GM18520 (cell line): ENCODE data around the gene KRTAP1-1.
"Not testable (repeated sequence)": the region's sequence is repeated elsewhere in the genome, so short reads cannot be mapped to it uniquely, and the experiment has no call there.

Source experiments
- ATAC-seq: cut with Tn5 transposase; IDR thresholded peaks from one replicate; pipeline ENCODE4 v1.9.1; 2021; ENCODE audit not compliant: unreplicated experiment

Gene KRTAP1-1

DNA sequence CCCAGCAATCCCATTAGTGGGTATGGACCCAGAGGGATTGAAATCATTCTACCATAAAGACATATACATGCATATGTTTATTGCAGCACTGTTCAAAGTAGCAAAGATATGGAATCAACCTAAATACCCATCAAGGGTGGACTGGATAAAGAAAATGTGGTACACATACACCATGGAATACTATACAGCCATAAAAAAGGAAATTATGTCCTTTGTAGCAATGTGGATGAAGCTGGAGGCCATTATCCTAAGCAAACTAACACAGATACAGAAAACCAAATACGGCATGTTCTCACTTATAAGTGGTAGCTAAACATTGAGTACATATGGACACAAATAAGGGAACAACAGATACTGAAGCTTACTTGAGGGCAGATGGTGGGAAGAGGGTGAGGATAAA, 16.3 kb upstream of the KRTAP1-1 start:
- no peak for ATAC-seq

DNA sequence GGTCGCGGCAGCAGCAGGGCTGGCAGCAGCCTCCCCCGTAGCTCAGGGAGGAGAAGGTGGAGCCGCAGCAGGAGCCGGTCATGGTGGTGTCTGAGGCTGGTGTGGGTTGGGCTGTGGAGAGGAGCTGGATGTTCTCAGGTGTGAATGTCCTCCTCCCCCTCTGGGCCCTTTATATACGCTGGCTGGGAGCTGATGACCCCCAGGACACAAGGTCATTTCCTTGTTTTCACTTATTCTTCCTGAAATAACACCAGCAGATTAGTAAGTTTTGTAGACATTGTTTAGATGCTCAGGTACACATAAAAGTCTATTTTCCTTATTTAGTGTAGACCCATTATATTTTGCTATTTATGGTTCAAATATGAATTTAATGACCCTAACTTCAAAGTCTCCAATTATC, 13.9 kb upstream of the KRTAP1-1 start, which contains the start of gene KRTAP2-2:
TSS of gene KRTAP2-2 (minus strand) at position 101 of the 400 bp plus-strand sequence. CDS start at position 82, 19 bp downstream.
- not testable (repeated sequence) for ATAC-seq

DNA sequence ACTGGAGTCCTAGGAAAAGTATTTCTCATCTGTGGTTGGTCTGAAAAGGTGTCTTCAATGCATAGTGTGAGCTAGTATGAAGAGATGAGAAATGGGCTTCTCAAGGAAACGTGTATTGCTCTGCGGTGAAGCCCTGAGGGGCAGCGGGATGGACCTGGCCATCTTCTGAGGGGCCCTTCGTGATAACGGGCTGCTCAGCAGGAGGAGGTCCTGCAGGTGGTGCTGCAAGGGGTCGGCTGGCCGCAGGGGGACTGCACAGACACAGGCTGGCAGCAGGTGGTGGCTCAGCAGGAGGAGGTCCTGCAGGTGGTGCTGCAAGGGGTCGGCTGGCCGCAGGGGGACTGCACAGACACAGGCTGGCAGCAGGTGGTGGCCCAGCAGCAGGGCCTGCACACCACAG, 13.3 kb upstream of the KRTAP1-1 start:
- not testable (repeated sequence) for ATAC-seq

DNA sequence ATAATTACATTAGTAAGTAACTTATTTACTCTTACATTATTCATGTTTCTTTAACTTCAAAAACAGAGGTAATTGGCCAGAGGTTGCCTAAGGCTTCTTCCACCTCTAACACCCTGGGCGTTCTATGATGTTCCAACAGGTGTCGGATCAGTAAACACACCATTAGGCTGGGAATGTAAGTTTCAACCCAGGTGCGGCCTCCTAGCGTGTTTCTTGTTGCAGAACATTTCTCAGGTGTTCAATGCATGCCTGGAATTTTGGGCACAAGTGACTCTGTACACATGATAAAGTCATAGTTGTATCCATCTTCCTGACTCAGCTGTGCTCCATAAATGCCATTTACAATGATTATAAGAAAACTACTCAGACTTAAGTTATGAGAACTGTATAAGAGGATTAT, 12.8 kb upstream of the KRTAP1-1 start:
- ATAC-seq, result no peak

DNA sequence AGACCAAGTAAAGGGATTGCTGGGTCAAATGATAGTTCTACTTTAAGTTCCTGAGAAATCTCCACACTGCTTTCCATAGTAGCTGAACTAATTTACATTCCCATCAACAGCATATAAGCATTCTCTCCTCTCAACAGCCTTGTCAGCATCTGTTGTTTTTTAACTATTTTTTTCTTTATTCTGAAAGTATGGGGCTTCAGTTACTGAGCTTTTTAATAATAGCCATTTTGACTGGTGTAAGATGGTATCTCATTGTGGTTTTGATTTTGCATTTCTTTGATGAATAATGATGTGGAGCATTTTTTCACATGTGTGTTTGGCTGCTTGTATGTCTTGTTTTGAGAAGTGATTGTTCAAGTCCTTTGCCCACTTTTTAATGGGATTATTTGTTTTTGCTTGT, 11.3 kb upstream of the KRTAP1-1 start:
- no peak for ATAC-seq

DNA sequence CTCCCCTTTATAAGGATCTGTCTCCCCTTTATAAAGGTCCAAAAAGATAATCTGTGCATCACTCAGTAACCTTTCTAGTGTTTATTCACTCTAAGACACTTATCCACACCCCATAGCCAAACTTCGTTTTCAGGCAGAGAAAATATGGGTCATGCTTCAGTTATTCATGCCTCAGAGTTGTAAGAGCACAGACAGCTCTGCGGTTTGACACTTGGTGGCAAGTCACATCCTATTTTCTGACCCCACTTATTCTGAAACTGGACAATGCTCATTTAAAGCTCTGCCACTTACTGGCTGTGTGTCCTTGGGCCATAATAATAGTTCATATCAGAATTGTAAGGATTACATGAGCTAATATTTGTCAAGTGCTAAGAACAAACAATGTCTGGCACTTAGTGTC, 7.9 kb upstream of the KRTAP1-1 start:
- no peak for ATAC-seq

DNA sequence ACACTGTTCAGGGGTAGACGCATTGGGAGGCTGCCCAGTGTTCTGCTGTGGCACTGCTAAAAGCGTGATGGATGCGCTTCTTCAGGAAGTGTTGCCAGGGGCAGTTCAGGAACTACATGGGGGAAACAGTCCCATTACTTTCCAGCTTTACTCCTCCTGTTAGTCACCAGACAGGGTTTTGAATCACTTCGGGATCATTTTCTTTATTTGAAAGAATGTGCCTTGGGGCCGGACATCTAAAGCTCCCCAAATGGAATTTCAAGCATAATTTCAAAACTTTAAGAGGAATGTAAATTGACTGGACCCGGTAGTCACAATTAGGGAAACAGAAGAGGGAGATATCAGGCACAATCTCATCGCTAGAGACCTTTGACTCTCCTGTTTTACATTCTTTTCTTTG, 7.2 kb upstream of the KRTAP1-1 start:
- ATAC-seq, result no peak

DNA sequence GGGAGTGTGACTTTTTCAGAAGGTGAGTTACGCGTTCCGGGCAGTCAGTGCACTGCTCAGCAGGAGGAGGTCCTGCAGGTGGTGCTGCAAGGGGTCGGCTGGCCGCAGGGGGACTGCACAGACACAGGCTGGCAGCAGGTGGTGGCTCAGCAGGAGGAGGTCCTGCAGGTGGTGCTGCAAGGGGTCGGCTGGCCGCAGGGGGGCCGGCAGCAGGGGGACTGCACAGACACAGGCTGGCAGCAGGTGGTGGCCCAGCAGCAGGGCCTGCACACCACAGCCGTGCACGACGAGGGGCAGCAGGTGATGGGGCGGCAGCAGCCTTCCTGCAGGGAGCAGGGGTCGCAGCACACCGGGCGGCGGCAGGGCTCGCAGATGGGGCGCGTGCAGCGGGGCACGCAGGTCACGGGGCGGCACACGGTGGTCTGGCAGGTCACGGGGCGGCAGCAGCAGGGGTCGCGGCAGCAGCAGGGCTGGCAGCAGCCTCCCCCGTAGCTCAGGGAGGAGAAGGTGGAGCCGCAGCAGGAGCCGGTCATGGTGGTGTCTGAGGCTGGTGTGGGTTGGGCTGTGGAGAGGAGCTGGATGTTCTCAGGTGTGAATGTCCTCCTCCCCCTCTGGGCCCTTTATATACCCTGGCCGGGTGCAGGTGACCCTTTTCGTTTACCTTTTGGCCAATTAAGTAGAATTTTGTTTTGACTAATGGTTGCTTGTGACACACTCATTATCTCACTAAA, 5.7 kb upstream of the KRTAP1-1 start, which contains the start of gene KRTAP2-1:
TSS of gene KRTAP2-1 (minus strand) at position 582 of the 731 bp plus-strand sequence. CDS start at position 533, 49 bp downstream.
- ATAC-seq, result not testable (repeated sequence)

DNA sequence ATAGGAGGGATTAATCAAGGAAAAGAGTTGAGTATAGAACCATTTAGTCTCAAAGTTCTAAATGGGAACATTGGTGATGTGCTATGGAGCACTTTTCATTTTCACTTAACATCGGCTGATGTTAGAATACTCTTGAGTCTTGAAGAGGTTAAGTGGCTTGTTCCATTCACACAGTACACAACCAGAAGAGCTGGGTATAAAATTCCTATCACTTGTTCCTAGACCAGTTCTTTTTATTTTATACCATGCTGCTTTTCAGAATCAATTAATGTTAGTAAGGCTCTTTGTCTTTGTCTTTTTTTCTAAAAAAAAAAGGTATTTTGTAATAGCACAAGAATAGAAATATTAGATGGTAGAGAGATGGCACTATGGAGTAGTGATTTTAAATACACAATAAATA, 1.7 kb upstream of the KRTAP1-1 start:
- ATAC-seq, result no peak

DNA sequence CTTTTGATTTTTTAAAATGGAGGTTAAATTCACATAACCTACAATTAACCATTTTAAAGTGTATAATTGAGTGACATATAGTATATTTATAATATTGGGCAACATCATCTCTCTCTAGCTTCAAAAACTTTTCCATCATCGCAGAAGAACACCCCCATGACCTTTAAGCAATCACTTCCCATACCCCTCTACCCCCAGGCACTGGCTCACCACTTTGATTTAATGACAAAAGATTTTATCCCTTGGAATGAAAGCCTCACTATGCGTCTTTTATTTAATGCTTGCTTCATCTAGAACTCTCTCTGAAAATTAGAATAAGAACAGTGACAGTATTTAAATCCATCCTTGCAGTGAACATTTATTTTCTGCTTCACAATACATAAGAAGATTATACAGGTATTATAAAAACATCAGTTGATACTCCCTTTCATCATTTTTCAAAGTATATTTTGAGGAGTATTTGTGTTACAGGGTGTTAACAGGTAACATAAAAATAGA, 3.3 kb downstream of the KRTAP1-1 start:
- no peak for ATAC-seq

DNA sequence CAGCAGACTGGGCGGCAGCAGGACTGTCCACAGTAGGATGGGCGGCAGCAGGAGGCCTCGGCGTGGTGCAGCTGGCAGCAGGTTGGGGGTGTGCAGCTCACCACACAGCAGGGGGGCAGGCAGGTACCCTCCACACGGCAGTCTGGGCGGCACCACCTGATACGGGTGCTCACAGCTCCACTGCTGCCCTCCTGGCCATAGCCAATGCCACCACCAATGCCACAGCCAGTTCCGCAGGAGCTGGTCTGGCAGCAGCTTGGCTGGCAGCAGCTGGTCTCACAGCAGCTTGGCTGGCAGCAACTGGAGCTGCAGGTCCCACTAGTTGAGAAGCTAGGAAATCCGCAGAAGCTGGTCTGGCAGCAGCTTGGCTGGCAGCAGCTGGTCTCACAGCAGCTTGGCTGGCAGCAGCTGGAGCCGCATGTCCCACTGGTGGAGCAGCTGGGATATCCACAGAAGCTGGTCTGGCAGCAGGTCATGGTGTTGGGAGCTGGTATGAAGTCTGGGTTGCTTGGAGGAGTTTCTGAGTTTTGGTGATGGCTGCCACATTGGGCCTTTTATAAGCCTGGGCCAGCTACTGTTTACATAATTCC, 6.8 kb downstream of the KRTAP1-1 start, which contains the start of gene KRTAP1-3:
TSS of gene KRTAP1-3 (minus strand) at position 529 of the 590 bp plus-strand sequence. CDS start at position 476, 53 bp downstream.
- ATAC-seq, result not testable (repeated sequence)

DNA sequence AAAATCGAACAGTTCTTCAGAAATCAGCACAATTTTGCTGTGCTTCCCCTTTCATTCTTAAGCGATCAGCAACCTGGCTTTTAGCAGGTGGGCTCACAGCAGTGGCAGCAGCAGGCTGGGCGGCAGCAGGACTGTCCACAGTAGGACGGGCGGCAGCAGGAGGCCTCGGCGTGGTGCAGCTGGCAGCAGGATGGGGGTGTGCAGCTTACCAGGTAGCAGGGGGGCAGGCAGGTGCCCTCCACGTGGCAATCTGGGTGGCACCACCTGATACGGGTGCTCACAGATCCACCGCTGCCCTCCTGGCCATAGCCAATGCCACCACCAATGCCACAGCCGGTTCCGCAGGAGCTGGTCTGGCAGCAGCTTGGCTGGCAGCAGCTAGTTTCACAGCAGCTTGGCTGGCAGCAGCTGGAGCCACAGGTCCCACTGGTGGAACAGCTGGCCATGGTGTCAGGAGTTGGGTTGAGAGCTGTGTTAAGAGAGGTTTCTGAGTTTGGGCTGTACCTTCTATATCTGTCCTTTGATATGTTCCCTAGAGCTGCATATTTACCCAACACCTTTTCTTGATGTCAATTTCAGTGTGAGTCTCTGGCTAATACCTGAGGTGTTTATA, 11.5 kb downstream of the KRTAP1-1 start, which contains the start of gene KRTAP1-4:
TSS of gene KRTAP1-4 (minus strand) at position 563 of the 613 bp plus-strand sequence. CDS start at position 446, 117 bp downstream.
- no peak for ATAC-seq

DNA sequence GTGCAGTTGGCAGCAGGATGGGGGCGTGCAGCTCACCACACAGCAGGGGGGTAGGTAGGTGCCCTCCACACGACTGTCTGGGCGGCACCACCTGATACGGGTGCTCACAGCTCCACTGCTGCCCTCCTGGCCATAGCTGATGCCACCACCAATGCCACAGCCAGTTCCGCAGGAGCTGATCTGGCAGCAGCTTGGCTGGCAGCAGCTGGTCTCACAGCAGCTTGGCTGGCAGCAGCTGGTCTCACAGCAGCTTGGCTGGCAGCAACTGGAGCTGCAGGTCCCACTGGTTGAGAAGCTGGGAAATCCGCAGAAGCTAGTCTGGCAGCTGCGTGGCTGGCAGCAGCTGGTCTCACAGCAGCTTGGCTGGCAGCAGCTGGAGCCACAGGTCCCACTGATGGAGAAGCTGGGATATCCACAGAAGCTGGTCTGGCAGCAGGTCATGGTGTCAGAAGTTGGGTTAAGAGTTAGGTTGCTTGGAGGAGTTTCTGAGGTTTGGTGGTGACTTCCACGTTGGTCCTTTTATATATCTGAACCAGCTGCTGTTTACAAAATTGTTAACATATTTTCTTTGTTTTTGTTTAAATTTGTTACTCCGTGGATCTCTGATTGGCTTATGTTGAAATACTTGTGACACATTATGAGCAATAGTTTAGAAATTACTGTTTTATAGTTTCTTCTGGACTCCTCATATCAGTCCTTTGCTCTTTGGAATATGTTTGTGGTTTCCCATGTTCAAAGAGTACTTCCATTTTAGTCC, 14.4 kb downstream of the KRTAP1-1 start, which contains the start of gene KRTAP1-5:
TSS of gene KRTAP1-5 (minus strand) at position 494 of the 757 bp plus-strand sequence. CDS start at position 441, 53 bp downstream.
- no peak for ATAC-seq

DNA sequence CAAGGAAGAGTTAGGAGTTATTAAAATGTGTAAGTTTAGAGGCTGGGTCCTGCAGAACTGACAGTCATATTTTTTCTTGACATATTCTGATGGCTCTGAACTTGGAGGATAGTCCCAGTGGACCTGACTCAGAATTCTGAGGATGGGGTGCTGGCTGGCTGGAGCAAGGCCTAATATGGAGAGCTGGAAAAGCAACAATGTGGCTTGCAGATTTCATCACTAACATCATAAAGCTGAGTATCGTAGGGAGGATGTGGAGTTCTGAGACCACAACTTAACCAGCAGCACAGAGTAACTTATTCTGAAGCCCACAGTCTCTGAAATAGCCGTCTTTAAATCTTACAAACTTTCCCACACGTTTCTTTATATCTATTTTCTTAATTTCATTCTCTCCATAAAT, 16.6 kb downstream of the KRTAP1-1 start:
- ATAC-seq, result no peak

DNA sequence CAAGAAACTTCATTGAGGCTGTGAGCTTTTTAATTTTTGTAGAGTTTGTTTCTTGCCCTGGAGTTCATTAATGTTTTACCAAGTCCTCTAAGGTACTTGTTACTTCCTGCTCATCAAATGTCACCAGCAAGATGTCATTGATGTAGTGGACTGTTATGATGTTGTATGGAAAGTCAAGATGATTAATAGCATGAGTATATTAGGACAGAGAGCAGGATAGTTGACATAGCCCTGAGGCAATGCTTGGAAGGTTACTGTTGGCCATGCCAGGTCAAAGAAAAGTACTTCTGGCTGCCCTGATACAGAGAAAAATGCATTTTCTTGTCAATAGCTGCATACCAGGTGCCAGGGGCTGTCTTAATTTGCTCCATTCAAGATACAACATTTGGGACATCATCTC, 20.9 kb downstream of the KRTAP1-1 start:
- no peak for ATAC-seq

DNA sequence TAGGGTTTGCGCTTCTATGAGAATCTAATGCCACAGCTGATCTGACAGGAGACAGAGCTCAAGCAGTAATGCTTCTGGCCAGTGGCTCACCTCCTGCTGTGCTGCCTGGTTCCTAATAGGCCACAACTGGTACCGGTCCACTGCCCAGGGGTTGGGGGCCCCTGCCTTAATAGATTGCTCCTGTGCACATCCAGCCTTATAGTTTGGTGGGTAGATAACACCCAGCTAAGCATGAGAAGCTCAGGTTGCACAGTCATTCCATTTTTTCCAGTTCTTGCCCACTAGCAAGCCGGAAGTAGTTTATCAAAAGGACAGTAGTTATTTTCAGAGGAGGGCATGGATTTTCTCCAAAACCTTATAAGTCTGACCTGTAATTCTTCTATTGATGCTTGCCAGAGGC, 21.8 kb downstream of the KRTAP1-1 start:
- ATAC-seq, result no peak

DNA sequence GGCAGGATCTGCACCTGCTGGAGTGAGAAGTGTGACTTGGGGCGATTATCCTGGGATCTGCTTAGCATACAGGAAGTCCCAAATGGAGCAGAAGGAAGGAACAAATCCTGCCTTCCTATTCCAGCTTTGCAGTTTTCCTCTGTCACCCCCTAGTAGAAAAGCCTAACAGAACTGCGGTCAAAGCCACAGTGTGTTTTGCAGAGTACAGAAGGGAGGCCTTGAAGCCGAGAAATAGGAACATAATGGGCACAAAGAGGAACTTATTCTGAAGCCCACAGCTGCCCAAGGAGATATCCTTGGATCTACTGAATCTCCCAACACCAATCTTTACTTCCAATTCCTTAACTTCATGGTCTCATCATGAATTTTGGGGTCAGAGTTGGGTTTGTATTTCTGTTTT, 22.7 kb downstream of the KRTAP1-1 start:
- no peak for ATAC-seq

DNA sequence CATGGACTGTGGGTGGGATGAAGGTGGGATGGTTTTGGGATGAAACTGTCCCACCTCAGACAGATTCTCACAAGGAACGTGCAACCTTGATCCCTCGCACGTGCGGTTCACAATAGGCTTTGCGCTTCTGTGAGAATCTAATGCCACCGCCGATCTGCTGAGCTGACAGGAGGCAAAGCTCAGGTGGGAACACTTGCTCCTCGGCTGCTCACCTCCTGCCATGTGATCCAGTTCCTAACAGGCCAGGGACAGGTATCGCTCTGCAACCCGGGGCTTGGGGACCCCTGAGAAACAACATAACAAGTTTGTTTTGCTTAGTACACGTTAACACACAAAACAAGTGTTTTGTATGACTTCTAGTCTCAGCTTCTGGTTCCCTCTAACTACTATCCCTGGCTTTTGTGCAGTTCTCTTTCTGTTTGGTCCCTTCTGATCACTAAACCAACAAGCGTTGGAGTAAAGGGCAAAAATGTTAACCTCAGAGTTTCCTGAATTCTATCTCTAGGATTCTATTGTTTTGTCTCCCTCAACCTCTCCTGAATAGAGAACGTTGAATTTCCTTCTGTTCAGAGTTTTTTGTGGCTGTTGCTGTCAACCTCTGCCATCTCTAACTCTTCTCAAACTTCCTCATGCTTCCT, 24.6 kb downstream of the KRTAP1-1 start:
- ATAC-seq, result no peak

DNA sequence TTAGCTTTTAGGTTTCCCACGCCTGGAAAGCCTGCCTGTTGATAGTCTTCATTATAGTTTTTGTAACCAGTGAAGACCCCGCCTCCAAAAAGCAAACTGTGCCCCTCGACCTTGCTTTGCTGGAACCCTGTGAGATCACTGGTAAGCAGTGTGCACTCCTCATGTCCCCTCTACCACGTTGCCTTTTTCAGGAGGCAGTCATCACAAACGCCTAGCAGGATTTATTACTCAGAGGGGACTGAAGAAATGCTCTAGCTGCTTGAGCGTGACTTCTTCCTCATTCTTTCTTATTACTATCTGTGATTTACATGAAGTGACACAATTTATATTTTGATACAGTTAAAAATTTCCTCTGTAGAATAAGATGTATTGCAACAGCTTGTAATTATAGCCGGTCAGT, 25.8 kb downstream of the KRTAP1-1 start:
- ATAC-seq, result no peak

DNA sequence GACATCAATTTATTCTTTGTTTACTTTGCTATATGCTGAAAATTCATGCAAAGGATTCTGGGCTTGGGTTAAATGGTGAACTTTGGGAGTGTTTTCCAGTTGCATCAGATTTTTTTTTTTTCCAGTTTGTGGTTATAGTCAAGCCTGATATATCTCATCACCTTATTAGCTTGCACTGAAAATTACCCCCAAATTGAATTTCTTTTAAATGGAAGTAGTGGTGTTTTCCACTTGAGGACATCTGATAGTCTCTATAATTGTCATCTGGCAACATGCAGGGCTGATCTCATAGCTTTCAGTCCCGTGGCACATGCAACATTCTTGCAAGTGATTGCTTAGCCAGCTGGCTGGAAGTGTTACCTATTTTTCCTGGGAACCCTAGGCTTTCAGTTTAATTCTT, 27.6 kb downstream of the KRTAP1-1 start:
- no peak for ATAC-seq
